ENCODE data around the gene ARHGEF11. TPM values are rescaled to one million over a fixed set of nuclear protein-coding genes. Genes with fewer than 3 reads are reported as not detected.

ARHGEF11 gene
- total RNA-seq, 6 experiments from 2014 or later = 21.3 to 24.8 (median 22.4) TPM

DNA sequence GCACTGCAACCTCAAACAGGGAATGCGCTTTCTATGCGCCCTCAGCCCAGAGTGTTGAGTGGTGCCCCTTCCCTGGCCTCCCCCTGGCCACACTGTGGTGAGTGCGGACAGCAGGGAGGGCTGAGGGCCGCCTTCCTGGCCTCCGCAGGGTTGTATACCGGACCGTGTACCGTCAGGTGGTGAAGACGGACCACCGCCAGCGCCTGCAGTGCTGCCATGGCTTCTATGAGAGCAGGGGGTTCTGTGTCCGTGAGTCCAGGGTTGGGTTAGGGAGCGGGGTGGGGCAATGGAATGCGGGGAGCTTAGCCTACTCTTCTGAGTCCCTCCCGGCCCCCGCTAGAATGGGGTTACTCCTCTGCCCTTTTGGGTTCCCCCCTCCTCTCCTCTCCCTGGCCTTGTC is 140.4 kb downstream of the ARHGEF11 start:
- TF ChIP-seq, protein P1, sequence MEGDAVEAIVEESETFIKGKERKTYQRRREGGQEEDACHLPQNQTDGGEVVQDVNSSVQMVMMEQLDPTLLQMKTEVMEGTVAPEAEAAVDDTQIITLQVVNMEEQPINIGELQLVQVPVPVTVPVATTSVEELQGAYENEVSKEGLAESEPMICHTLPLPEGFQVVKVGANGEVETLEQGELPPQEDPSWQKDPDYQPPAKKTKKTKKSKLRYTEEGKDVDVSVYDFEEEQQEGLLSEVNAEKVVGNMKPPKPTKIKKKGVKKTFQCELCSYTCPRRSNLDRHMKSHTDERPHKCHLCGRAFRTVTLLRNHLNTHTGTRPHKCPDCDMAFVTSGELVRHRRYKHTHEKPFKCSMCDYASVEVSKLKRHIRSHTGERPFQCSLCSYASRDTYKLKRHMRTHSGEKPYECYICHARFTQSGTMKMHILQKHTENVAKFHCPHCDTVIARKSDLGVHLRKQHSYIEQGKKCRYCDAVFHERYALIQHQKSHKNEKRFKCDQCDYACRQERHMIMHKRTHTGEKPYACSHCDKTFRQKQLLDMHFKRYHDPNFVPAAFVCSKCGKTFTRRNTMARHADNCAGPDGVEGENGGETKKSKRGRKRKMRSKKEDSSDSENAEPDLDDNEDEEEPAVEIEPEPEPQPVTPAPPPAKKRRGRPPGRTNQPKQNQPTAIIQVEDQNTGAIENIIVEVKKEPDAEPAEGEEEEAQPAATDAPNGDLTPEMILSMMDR (IDR thresholded peaks at IDR 0.05) = no peak
- Mint-ChIP-seq H3K4me3 (no peak overlapping the region), H3K27me3 (ENCODE audit: insufficient read depth) (peaks cover 6% of the 10 kb centered on the region), H3K27ac (no peak overlapping the region), H3K9me3 (no peaks in the 10 kb centered on the region), H3K36me3 (ENCODE audit: low read depth) (no peaks in the 10 kb centered on the region; the same call in 1 of the 2 replicates), H3K4me1 (ENCODE audit: low read depth) (peaks cover 36% of the 10 kb centered on the region)
- no peak for DNase-seq

DNA sequence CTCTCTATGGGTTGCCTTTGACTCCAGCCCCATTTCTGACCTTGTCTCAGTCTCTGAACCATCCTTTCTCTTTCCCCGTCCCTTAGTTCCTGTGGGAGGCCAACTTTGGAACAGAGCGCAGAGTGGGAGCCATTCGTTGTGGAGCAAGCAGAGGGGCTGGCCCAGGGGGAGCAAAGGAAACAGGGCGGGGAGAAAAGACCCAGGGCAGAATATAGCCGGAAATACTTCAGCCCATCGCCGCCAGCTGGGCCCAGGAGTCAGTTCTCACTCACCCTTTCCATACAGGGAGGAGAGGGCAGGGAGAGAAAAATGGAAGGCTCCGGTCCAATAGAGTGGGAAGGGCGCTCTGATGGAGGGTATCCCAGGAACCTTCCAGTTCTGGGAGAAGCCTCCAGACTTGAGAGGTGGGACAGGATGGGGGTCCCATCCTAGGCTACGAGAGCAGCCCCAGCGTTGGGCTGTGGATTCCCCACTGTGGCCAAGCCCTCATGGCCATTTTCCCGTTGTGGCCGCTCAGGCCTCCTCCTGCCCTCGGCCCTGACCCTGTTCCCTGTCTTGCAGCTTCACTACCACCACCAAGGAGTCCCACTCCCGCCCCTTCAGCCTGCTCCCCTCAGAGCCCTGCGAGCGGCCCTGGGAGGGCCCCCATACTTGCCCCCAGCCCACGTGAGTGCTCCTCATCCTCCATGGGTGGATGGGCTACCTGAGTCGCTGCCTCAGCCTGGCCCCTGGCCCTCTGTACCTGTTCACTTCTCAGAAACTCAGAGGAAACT is 141.2 kb downstream of the ARHGEF11 start:
- Mint-ChIP-seq H3K27me3 (ENCODE audit: insufficient read depth) (peaks cover 6% of the 10 kb centered on the region), H3K4me1 (ENCODE audit: low read depth) (peaks cover 36% of the 10 kb centered on the region), H3K9me3 (no peaks in the 10 kb centered on the region), H3K36me3 (ENCODE audit: low read depth) (no peaks in the 10 kb centered on the region; the same call in 1 of the 2 replicates), H3K27ac (no peak overlapping the region), H3K4me3 (no peak overlapping the region)
- TF ChIP-seq, protein P1 (IDR thresholded peaks at IDR 0.05) = no peak
- DNase-seq = no peak

DNA sequence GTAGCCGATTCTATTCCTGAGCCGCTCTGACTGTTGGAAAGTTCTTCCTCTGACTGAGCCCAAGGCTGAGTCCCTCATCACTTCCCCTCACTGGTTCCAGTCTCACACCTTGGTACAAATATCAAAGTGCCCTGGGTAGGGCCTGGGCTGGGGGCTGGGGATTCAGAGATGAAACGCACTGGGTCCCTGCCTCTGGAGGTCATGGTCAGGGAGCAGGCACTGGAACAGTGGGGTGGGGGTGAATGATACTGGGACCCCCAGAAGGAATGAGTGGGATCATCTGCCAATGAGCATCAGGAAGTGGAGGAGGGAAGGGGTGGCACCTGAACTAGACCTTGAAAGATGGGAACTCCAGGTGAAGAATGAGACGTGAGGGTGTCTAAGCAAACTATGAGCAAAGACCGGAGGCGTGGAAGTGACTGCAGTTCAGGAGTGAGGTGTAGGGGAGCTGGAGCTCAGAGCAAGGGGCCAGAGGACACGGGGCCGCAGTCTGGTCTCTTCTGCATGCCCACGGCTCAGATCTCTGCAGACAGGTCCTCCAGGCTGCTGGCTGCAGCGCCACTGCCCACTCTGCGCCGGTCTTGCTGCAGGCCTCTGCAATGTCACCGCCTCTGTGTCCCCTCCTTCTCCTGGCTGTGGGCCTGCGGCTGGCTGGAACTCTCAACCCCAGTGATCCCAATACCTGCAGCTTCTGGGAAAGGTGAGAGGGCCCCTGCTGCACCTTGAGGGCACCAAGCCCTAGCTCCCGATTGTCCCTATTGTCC is 142.0 kb downstream of the ARHGEF11 start:
- no peak for DNase-seq
- Mint-ChIP-seq H3K9me3 (no peaks in the 10 kb centered on the region), H3K27ac (peak overlapping the region; percentile 42; the same call in 1 of the 2 replicates), H3K4me3 (no peak overlapping the region), H3K4me1 (ENCODE audit: low read depth) (peaks cover 42% of the 10 kb centered on the region), H3K36me3 (ENCODE audit: low read depth) (peaks cover 5% of the 10 kb centered on the region; the same call in 1 of the 2 replicates), H3K27me3 (ENCODE audit: insufficient read depth) (peaks cover 6% of the 10 kb centered on the region)
- TF ChIP-seq, protein P1 (IDR thresholded peaks at IDR 0.05) = no peak

DNA sequence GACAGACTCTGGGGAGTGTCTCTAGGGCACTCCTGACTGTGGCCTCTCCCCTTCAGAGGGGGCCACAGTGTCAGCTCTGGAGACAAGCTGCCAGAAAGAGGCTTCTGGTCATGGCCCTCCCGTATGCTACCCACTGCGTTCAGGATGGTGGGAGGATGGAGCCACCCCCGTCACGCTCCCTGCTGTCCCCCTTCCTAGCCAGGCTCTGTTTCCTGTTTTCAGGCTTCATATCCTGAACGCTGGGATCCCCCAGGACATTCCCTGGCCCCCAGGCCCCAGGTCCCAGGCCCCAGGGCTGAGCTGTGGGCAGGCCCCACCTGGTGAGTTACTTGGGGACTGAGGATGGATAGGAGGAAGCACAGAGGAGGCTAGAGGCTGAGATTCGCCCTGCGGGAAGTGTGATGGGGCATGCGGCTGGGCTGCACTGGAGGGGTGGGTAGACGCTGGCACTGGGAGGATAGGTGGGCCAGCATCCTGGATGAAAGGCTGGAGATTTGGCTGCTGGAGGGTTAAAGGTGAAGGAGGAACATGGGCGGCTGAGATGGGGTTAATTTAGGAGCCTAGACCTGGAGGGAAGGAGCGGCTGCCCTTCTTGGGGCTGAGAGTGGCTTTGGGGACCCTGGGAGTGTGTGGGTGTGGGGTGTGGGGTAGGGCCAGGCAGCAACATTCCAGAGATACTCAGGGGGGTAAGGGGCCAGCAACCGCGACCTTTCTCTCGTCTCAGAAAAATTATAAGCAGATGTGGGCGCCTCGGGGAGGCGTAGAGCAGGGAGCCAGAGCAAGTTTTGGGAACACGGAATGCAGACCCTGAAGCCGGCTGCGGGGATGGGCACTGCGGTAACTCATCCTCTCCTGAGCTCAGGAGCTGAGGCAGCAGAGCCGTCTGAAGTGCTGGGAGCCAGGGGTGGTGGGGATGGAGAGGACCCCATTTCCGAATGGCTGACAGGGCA is 143.3 kb downstream of the ARHGEF11 start:
- Mint-ChIP-seq H3K27me3 (ENCODE audit: insufficient read depth) (peaks cover 6% of the 10 kb centered on the region), H3K4me1 (ENCODE audit: low read depth) (peaks cover 50% of the 10 kb centered on the region), H3K36me3 (ENCODE audit: low read depth) (peaks cover 7% of the 10 kb centered on the region; the same call in 1 of the 2 replicates), H3K9me3 (no peaks in the 10 kb centered on the region), H3K27ac (no peak overlapping the region), H3K4me3 (no peak overlapping the region; the same call in none of the 2 replicates)
- TF ChIP-seq, protein P1 (IDR thresholded peaks at IDR 0.05) = no peak
- DNase-seq = no peak

DNA sequence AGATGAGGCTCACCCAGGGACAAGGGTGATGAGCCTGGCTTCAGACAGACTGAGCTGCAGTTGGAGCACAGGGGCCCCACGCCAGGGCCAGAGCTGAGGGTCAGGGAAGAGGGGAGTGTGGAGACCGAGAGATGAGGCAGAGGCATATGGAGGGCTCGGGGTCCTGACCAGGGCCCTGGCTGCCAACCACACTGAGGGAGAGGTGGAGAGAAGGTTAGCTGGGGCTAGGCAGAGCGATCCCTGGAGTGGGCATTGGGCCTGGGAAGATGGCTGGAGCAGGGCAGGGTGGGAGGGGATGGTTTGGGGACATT is 144.0 kb downstream of the ARHGEF11 start:
- no peak for DNase-seq
- H3K27me3 Mint-ChIP-seq (ENCODE audit: insufficient read depth) = peaks cover 6% of the 10 kb centered on the region
- no peak overlapping the region for H3K4me3 Mint-ChIP-seq
- H3K4me1 Mint-ChIP-seq (ENCODE audit: low read depth) = peaks cover 50% of the 10 kb centered on the region
- TF ChIP-seq, protein P1 (IDR thresholded peaks at IDR 0.05) = no peak
- no peaks in the 10 kb centered on the region for H3K9me3 Mint-ChIP-seq
- peaks cover 7% of the 10 kb centered on the region; the same call in 1 of the 2 replicates for H3K36me3 Mint-ChIP-seq (ENCODE audit: low read depth)
- no peak overlapping the region for H3K27ac Mint-ChIP-seq
